SU-DHL-6 (cell line): Measurements from ENCODE around the gene TICAM1.

Experiments
- H2AFZ ChIP-seq: fragments of 200-600 bp; sonication (generic); 2 replicates; pipeline ENCODE4 v1.6.1; 2014; ENCODE audit warnings: low read depth, mild to moderate bottlenecking, moderate library complexity, mixed read lengths, antibody characterized with exemption, low read length; ENCODE audit not compliant: severe bottlenecking
- H3F3A ChIP-seq: fragments of 200-600 bp; shearing (Covaris generic); 2 replicates; pipeline ENCODE4 v1.6.0; 2016; ENCODE audit warnings: antibody characterized with exemption, mild to moderate bottlenecking; ENCODE audit not compliant: insufficient read depth
- H3K27ac ChIP-seq: fragments of 200-600 bp; sonication (generic); 2 replicates; pipeline ENCODE4 v1.5.1; 2016; ENCODE audit warnings: low read depth, mild to moderate bottlenecking, low read length, moderate library complexity, mixed read lengths
- H3K27me3 ChIP-seq: fragments of 200-600 bp; sonication (generic), shearing (Covaris generic); 2 replicates; pipeline ENCODE4 v1.6.0; 2014; ENCODE audit warnings: mild to moderate bottlenecking, low read length
- H3K36me3 ChIP-seq: fragments of 200-600 bp; sonication (generic); 2 replicates; pipeline ENCODE4 v1.6.1; 2014; ENCODE audit warnings: mild to moderate bottlenecking, low read length, mixed read lengths
- H3K4me2 ChIP-seq: fragments of 300-600, 200-600 bp; shearing (Covaris generic), sonication (generic); 2 replicates; pipeline ENCODE4 v1.6.0; 2014; ENCODE audit warnings: low read length, low read depth, mild to moderate bottlenecking; ENCODE audit not compliant: poor library complexity, severe bottlenecking
- H3K4me3 ChIP-seq: fragments of 200-600 bp; sonication (generic); 2 replicates; pipeline ENCODE4 v1.5.1; 2014; ENCODE audit warnings: antibody characterized with exemption, low read length, mild to moderate bottlenecking, mixed read lengths; ENCODE audit not compliant: insufficient read depth, poor library complexity, severe bottlenecking
- H3K79me2 ChIP-seq: fragments of 200-600 bp; sonication (generic); 2 replicates; pipeline ENCODE4 v1.6.1; 2014; ENCODE audit warnings: mild to moderate bottlenecking, low read length, moderate library complexity; ENCODE audit not compliant: insufficient read depth
- H3K9ac ChIP-seq: fragments of 200-600 bp; sonication (generic); 2 replicates; pipeline ENCODE4 v1.7.0; 2014; ENCODE audit warnings: mild to moderate bottlenecking, low read length
- H3K9me2 ChIP-seq: fragments of 200-600 bp; sonication (generic); replicated peaks from 2 replicates; pipeline ENCODE4 v1.6.1; 2014; ENCODE audit warnings: low read length; ENCODE audit not compliant: insufficient read depth
- H3K9me3 ChIP-seq: fragments of 200-600 bp; sonication (generic); 2 replicates; pipeline ENCODE4 v1.6.1; 2014; ENCODE audit warnings: low read length, mixed read lengths; ENCODE audit not compliant: insufficient read depth
- H4K20me1 ChIP-seq: fragments of 200-600 bp; sonication (generic); 2 replicates; pipeline ENCODE4 v1.6.1; 2014; ENCODE audit warnings: low read depth, mild to moderate bottlenecking, antibody characterized with exemption, low read length, moderate library complexity, mixed read lengths
- EZH2phosphoT487 ChIP-seq: fragments of 200-600 bp; sonication (generic), shearing (Covaris generic); conservative IDR thresholded peaks from 2 replicates; pipeline ENCODE4 v1.6.1; 2018; ENCODE audit warnings: mild to moderate bottlenecking, antibody characterized with exemption, low read length, moderate library complexity, mixed read lengths
- TF ChIP-seq, protein P1 (sequence below): fragments of 200-600 bp; sonication (generic); IDR thresholded peaks from one replicate; pipeline ENCODE4 v1.5.1; 2017; ENCODE audit warnings: antibody characterized with exemption, mild to moderate bottlenecking, low read length, moderate library complexity; ENCODE audit not compliant: insufficient read depth, poor library complexity, severe bottlenecking

Gene TICAM1

DNA sequence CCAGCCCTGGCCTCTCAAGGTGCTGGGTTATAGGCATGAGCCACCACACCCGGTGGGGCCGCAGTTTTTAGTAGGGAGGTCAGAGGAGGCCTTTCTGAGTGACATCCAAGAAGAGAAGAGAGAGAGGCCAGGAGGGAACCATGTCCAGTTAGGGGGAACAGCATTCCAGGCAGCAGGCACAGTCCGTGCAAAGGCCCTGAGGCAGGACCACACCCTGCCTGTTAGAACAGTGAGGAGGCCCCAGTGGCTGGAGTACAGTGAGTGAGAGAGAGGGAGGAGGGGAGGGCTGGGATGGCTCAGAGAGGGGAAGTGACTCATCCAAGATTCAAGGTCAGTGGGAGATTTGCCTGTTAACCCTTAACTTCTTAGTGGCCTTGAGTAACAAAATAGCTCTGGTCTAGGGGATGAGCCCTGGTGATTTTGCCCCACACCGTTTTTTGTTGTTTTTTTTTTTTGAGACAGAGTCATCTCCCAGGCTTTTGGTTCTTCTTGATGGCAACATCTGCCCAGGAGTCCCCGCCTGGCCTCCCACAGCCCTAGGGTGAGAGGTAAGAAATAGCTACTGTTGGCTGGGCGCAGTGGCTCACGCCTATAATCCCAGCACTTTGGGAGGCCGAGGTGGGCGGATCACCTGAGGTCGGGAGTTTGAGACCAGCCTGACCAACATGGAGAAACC, 38.7 kb upstream of the TICAM1 start:
- Histone ChIP-seq H3K36me3 (no peaks in the 10 kb centered on the region), H3K27ac (no peak overlapping the region), H4K20me1 (no peaks in the 10 kb centered on the region), H3K4me3 (no peak overlapping the region), H3K9me3 (no peaks in the 10 kb centered on the region), H3K9me2 (no peaks in the 10 kb centered on the region), H3K4me2 (no peak overlapping the region), H3K79me2 (peaks cover 5% of the 10 kb centered on the region; the same call in 1 of the 2 replicates), H3K27me3 (no peaks in the 10 kb centered on the region), H2AFZ (no peak overlapping the region), H3F3A (no peaks in the 10 kb centered on the region), H3K9ac (no peak overlapping the region)
- TF ChIP-seq, protein P1, sequence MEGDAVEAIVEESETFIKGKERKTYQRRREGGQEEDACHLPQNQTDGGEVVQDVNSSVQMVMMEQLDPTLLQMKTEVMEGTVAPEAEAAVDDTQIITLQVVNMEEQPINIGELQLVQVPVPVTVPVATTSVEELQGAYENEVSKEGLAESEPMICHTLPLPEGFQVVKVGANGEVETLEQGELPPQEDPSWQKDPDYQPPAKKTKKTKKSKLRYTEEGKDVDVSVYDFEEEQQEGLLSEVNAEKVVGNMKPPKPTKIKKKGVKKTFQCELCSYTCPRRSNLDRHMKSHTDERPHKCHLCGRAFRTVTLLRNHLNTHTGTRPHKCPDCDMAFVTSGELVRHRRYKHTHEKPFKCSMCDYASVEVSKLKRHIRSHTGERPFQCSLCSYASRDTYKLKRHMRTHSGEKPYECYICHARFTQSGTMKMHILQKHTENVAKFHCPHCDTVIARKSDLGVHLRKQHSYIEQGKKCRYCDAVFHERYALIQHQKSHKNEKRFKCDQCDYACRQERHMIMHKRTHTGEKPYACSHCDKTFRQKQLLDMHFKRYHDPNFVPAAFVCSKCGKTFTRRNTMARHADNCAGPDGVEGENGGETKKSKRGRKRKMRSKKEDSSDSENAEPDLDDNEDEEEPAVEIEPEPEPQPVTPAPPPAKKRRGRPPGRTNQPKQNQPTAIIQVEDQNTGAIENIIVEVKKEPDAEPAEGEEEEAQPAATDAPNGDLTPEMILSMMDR: no peak
- no peak for TF ChIP-seq EZH2phosphoT487

DNA sequence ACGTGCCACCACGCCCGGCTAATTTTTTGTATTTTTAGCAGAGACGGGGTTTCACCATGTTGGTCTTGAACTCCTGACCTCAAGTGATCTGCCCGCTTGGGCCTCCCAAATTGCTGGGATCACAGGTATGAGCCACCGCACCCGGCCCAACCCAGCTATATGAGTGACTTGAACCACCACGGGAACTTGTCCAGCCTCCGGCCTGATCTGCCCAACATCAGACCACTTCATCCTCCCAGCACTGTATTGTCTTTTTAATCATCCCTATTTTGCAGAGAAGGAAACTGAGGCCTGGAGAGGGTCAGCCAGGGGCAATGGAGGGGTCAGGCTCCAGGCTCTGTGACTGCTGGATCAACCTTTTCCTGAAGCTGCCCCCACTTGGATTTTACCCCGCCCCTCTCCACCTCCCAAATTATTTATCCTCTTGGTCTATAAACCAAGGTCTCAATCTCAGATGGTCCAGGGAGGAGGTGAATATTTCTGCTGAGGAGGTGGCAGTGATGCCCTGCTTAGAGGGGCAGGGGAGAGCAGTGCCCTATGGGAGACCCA, 36.8 kb upstream of the TICAM1 start:
- Histone ChIP-seq H3K9me2 (no peaks in the 10 kb centered on the region), H3K27me3 (no peaks in the 10 kb centered on the region), H2AFZ (peak overlapping the region; percentile 82), H3F3A (no peaks in the 10 kb centered on the region), H3K4me3 (peak overlapping the region; percentile 94), H3K9me3 (no peaks in the 10 kb centered on the region), H3K79me2 (peaks cover 5% of the 10 kb centered on the region; the same call in 1 of the 2 replicates), H3K4me2 (peak overlapping the region; percentile 80), H4K20me1 (no peaks in the 10 kb centered on the region), H3K9ac (peak overlapping the region; percentile 77), H3K27ac (no peak overlapping the region), H3K36me3 (no peaks in the 10 kb centered on the region)
- TF ChIP-seq, protein P1: no peak

DNA sequence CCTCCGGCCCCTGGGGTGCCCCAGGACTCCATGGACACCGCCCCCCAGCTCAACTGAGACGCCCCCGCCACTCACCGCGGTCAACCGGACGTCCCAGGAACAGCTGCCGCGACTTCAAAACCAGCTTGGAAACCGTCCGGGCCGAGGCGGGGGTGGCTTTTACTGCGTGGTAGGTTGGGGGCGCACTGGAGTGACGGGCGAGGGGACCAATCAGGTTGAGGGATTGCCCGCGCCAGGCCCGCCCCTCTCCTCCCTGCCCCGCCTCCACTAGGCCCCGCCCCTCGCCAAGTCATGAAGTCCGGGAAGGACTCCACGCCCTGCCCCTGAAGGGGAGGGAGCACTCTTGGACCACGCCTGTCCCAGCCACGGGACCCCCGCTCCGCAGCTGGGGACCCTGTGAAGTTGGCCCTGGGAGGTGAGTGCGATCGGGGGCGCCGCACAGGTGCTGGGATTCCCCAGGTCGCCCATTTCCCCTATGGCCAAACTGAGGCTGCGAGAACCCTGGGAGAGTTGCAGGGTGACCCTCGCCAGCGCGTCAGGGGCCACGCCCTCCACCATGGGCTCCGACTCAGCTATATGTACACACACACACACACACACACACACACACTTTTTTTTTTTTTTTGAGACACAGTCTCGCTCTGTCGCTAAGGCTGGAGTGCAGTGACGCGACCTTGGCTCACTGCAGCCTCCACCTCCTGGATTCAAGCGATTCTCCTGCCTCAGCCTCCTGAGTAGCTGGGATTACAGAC, 36.2 kb upstream of the TICAM1 start, which contains the start of gene PLIN3:
Gene PLIN3, minus strand, starts transcription at position 134 of the 752 bp plus-strand sequence. CDS start 6,273 bp downstream, outside the sequence.
- H3K27ac ChIP-seq: peak within 1 kb of the TSS; percentile 62
- peak within 1 kb of the TSS; percentile 77 for H3K9ac ChIP-seq
- H3K9me3 ChIP-seq: no peaks in the 10 kb centered on the region
- peak within 1 kb of the TSS; percentile 94 for H3K4me3 ChIP-seq
- TF ChIP-seq, protein P1: no peak
- no peak for TF ChIP-seq EZH2phosphoT487
- H3K9me2 ChIP-seq: no peaks in the 10 kb centered on the region
- no peaks in the 10 kb centered on the region for H3K36me3 ChIP-seq
- peak within 1 kb of the TSS; percentile 82 for H2AFZ ChIP-seq
- H3K79me2 ChIP-seq: peaks cover 5% of the 10 kb centered on the region; the same call in 1 of the 2 replicates
- no peaks in the 10 kb centered on the region for H4K20me1 ChIP-seq
- H3K4me2 ChIP-seq: peak within 1 kb of the TSS; percentile 87
- H3F3A ChIP-seq: no peaks in the 10 kb centered on the region
- H3K27me3 ChIP-seq: no peaks in the 10 kb centered on the region
